HTERT RPE-1 (cell line): ENCODE measurements around the gene TMEM154.
"Not testable (repeated sequence)": the region's sequence is repeated elsewhere in the genome, so short reads cannot be mapped to it uniquely, and the experiment has no call there.

Source experiments
- in situ Hi-C: fragments of 300-500 bp; cut with MboI; formaldehyde crosslinking; loops from 4 replicates; pipeline ENCODE4 v1.14.3; 2020; ENCODE audit warnings: low sequenced_read_pairs

TMEM154 gene

DNA sequence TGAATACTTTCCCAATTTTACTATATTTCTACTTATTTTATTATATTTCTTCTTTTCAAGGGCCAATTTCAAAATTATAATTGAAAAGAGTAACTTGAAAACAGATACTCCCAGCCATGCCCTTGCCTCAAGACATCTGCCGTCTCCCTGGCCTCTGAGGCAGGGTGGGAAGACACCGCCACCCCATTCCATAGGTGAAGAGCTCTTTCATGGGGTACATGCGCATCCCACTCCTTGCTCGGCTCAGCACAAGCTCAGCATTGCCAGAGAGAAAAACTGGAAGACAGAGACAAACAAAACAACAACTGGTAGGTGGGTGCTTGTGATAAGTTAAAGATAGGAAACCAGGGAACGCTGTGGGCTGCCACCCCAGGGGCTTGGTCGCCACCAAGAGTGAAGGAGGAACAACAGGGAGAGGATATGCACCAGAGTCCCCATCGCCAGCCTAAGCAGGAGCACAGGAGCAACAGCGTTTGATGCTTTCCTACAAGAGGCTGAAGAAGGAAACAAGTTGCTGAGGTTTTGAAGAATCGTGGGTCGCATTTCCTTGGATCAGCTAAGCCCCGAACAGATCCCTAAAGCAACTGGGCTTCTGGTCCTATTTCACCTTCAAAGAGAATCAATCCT, 11.3 kb downstream of the TMEM154 start:
- in situ Hi-C loops = no loop called here

DNA sequence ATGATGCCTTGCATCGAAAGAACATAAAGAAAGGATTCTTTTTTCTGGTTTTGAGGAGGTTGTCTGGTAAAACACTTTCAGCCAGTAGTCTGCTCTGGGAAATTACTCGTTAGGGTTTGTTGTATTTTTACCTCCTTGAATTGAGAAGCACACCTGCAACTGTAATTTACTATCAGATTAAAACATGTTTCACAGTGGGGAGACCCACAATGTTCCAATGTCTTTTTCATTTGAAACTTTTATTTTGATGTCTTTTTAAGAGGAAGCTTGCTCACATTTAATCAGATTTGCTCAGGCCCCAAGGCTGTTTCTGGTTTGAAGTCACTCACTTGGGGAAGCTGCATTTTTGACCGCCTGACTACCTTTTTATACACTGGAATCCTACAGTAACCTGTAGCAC, 12.0 kb downstream of the TMEM154 start:
- in situ Hi-C loops = no loop called here

GRCh38 chr4:152666946-152667345, 12.9 kb downstream of the TMEM154 start:
- in situ Hi-C loops = no loop called here

- in situ Hi-C loops = no loop called here
These were observed 14.0 kb downstream of the TMEM154 start for GRCh38 chr4:152665691-152666395.

DNA sequence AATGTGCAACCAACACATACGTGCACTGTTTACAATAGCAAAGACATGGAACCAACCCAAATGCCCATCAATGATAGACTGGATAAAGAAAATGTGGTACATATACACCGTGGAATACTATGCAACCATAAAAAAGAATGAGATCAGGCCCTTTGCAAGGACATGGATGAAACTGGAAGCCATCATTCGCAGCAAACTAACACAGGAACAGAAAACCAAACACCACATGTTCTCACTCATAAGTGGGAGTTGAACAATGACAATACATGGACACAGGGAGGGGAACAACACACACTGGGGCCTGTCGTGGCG, 15.8 kb downstream of the TMEM154 start:
- in situ Hi-C loops = not testable (repeated sequence)

GRCh38 chr4:152663203-152664066, 16.4 kb downstream of the TMEM154 start:
- in situ Hi-C loops = no loop called here

GRCh38 chr4:152661649-152662048, 18.1 kb downstream of the TMEM154 start:
- in situ Hi-C loops = no loop called here

DNA sequence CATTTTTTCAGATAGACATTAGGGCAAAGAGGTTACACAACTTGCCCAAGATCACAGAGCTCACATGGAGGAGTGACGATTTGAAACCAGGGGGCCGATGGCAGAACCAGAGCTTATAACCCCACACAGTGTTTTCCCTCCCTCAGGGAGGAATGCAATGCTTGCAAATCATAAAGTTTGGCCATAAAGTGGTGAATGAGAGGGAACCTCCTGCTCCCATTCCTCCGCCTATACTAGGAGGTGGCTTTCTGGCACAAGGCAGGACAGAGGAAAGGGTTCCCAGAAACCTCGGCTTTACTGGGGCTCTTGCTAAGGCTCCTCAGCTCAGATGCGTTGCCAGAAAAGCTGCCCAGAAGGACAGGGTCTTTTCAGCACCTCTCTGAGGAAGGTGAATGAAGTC, 19.3 kb downstream of the TMEM154 start:
- in situ Hi-C loops = no loop called here

- in situ Hi-C loops = no loop called here
These were observed 20.0 kb downstream of the TMEM154 start for GRCh38 chr4:152659806-152660205.

- in situ Hi-C loops = no loop called here
These were observed 22.1 kb downstream of the TMEM154 start for GRCh38 chr4:152657657-152658056.

- in situ Hi-C loops = no loop called here
These were observed 24.3 kb downstream of the TMEM154 start for GRCh38 chr4:152655272-152656129.

- in situ Hi-C loops = no loop called here
These were observed 27.7 kb downstream of the TMEM154 start for GRCh38 chr4:152652102-152652501.

DNA sequence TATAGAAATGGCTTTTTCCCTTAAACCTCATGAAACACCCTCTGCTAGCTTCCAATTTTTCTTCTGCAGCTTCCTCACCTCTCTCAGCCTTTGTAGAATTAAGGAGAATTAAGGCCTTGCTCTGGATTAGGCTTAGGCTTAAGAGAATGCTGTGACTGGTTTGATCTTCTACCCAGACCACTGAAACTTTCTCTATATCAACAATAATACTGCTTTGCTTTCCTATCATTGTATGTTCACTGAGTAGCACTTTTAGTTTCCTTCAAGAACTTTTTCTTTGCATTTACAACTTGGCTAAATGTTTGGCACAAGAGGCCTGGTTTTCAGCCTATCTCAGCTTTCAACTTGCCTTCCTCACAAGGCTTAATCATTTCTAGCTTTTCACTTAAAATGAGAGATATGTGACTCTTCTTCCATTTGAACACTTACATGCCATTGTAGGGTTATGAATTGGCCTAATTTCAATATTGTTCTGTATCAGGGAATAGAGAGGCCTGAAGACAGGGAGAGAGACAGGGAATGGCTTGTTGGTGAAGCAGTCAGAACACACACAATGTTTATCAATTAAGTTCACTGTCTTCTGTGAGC, 28.2 kb downstream of the TMEM154 start:
- in situ Hi-C loops = no loop called here

DNA sequence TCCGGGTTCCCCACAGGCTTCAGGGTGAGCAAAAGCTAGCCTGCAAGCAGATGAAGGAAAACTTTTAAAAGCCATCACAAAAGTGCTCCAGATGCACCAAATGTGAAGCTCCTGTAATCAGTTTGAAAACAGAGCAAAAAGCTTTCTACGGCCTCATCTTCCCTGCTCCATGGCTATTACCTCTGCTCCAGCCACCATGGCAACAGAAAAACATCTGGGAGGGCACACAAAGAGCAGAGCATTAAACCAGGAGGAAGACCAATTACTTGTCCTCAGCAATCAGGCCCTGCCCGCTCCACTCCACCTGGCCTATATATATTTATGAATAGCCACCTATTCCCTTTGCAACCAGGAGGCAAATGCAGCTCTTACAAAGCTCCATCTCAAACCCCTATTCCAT, 33.6 kb downstream of the TMEM154 start:
- in situ Hi-C loops = no loop called here

- in situ Hi-C loops = no loop called here
These were observed 35.7 kb downstream of the TMEM154 start for GRCh38 chr4:152644130-152644529.

GRCh38 chr4:152643153-152644035, 36.4 kb downstream of the TMEM154 start:
- in situ Hi-C loops = no loop called here

DNA sequence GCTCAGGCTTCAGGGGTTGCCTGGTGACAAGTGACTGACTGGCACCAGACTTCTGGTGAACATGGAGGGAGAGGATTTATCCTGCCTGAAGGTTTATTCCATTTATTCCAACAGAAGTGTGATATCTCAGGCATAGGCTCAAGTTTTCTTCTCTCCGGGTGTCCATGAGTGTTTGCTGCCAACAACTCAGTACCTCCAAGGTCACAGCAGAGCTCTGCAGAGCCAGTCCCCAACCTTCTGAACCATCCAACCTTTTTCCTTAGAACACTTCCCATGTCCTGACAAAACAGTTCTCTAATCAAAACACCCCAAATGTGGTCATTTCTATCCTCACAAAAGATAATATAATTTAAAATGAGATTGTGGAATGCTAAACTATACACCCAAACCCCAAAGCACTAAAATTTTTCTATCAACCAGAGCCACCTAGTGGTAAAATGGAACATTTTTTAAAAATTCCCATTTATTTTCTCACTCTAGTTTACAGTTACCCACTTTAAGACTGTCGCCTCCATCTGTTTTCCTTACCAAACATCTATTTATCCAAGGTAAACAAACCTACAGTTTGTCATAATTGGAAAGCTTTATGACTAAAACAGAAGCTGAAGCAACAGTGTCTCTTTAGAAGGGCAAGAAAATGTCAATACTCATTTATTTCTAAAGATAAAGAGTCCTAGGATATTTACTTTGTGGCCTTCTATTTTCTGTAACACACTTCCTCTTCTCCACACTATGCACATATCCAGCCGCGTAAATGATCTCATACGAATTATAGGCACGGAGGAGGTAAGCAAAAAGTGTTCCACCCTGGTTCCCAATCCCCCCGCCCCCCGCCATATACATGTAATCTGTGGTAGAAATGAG, 39.5 kb downstream of the TMEM154 start:
- in situ Hi-C loops = no loop called here

- in situ Hi-C loops = no loop called here
These were observed 43.9 kb downstream of the TMEM154 start for GRCh38 chr4:152635851-152636250.
